Liver (tissue), 3 donors: ENCODE data around the gene LAMB3.

Experiments used
- ATF3 ChIP-seq: IDR thresholded peaks from 2 replicates; pipeline ENCODE4 v1.6.1; 2016; ENCODE audit warnings: antibody characterized with exemption
- CTCF ChIP-seq: fragments of 150-350 bp; IDR thresholded peaks from 2 replicates; pipeline ENCODE4 v1.5.1; 2017; ENCODE audit warnings: improper control_type of control experiment, low read depth, low read length; ENCODE audit not compliant: missing input control
- EGR1 ChIP-seq, 2 donors: IDR thresholded peaks; 2 replicates each; pipeline ENCODE4 v1.6.1; 2016 to 2018; ENCODE audit warnings: antibody characterized with exemption in 2 of 2, low read depth in 2 of 2
- FOXA1 ChIP-seq: IDR thresholded peaks from 2 replicates; pipeline ENCODE4 v1.6.1; 2016; ENCODE audit warnings: antibody characterized with exemption
- GABPA ChIP-seq, 2 donors: IDR thresholded peaks in 1 of 2; conservative IDR thresholded peaks in 1 of 2; 2 replicates each; pipeline ENCODE4 v1.6.1; 2016; ENCODE audit warnings: antibody characterized with exemption in 2 of 2, mild to moderate bottlenecking in 1 of 2, moderate library complexity in 1 of 2
- JUND ChIP-seq, 2 donors: IDR thresholded peaks; 2 replicates each; pipeline ENCODE4 v1.6.1; 2016; ENCODE audit warnings: antibody characterized with exemption in 2 of 2
- MAX ChIP-seq: IDR thresholded peaks from 2 replicates; pipeline ENCODE4 v1.6.1; 2016; ENCODE audit warnings: antibody characterized with exemption
- RAD21 ChIP-seq, 2 donors: IDR thresholded peaks; 2 replicates each; pipeline ENCODE4 v1.6.1; 2016; ENCODE audit warnings: antibody characterized with exemption in 2 of 2, mild to moderate bottlenecking in 2 of 2
- REST ChIP-seq: IDR thresholded peaks from 2 replicates; pipeline ENCODE4 v1.6.1; 2016; ENCODE audit warnings: antibody characterized with exemption, mild to moderate bottlenecking
- SP1 ChIP-seq: IDR thresholded peaks from 2 replicates; pipeline ENCODE4 v1.6.1; 2018; ENCODE audit warnings: antibody characterized with exemption, mild to moderate bottlenecking
- TAF1 ChIP-seq: conservative IDR thresholded peaks from 2 replicates; pipeline ENCODE4 v1.6.1; 2016; ENCODE audit warnings: antibody characterized with exemption, mild to moderate bottlenecking
- YY1 ChIP-seq: IDR thresholded peaks from 2 replicates; pipeline ENCODE4 v1.6.1; 2016; ENCODE audit warnings: antibody characterized with exemption, mild to moderate bottlenecking
- donor health status: healthy.
- donor health status: healthy.

- TF ChIP-seq REST (no peak), CTCF (no peak), YY1 (no peak), GABPA (IDR thresholded peaks at IDR 0.05 in 1 of 2, conservative IDR thresholded peaks at IDR 0.05 in 1 of 2) (no peak), MAX (no peak), EGR1 (IDR thresholded peaks at IDR 0.05; ENCODE audit: low read depth in 2 of 2) (no peak), SP1 (no peak), RAD21 (IDR thresholded peaks at IDR 0.05) (no peak), FOXA1 (no peak), TAF1 (no peak), ATF3 (no peak), JUND (IDR thresholded peaks at IDR 0.05) (no peak)
Measured at GRCh38 chr1:209652121-209652735, at the start of gene LAMB3.
